Measurements from ENCODE around the gene CRHBP. TPM values are rescaled to one million over a fixed set of nuclear protein-coding genes. Genes with fewer than 3 reads are reported as not detected.

The CRHBP gene
- total and polyA plus RNA-seq, 2 donors (not counting 3 experiments of a cell fraction or from before 2014, with no cell fraction given), result 0.08 to 0.51 TPM

- no peaks in the 10 kb centered on the region for H3K9me3 ChIP-seq (replicated peaks; ENCODE audit: control insufficient read depth, insufficient read depth, low read length)
- ChIA-PET CTCF (interaction anchor here (1.0 kb wide), 1 partner anchor 9 kb away, joined by 3 read pairs; no protein-coding TSS in a partner anchor), POLR2A (no interaction called here)
- no peaks in the 10 kb centered on the region for H3K9me1 ChIP-seq (replicated peaks; ENCODE audit: control insufficient read depth, extremely low read depth, insufficient read depth, low read length)
- H3K27ac ChIP-seq (ENCODE audit: insufficient read depth, low read depth, low read length), result no peak overlapping the region
- no peaks in the 10 kb centered on the region for H3K4me1 ChIP-seq (ENCODE audit: control insufficient read depth, extremely low read depth, insufficient read depth, low read length)
- DNase-seq (ENCODE audit: low read depth, low spot score) (no peak), FAIRE-seq (no peak)
- peaks cover 1 to 2% of the 10 kb centered on the region in 2 experiments for H3K27me3 ChIP-seq (ENCODE audit: control insufficient read depth in 2 of 2, insufficient read depth in 2 of 2, low read length in 2 of 2)
- no peak overlapping the region for H3K4me3 ChIP-seq (replicated peaks in 1 of 3; ENCODE audit: insufficient read depth in 1 of 3, low read depth in 1 of 3, low read length in 3 of 3)
- intact Hi-C loops (cut with micrococcal nuclease) (no loop called here), dilution Hi-C loops (cut with MboI; ENCODE audit: extremely low pct_ligation_motif_present, low sequenced_read_pairs) (no loop called here)
- no TSS peak for BruUV-seq (replicated peaks)
- H3K79me2 ChIP-seq (ENCODE audit: control insufficient read depth, insufficient read depth, low read length), result no peaks in the 10 kb centered on the region
- TF ChIP-seq JUN (IDR thresholded peaks at IDR 0.05; ENCODE audit: borderline replicate concordance, insufficient read depth, insufficient read length, low read depth), result no peak
- no peak for TF ChIP-seq MAX (IDR thresholded peaks at IDR 0.05; ENCODE audit: insufficient read depth, insufficient read length)
- TF ChIP-seq CTCF (IDR thresholded peaks at IDR 0.05; ENCODE audit: extremely low read depth in 1 of 2, insufficient read depth in 1 of 2, low read depth in 1 of 2, low read length in 2 of 2), result no peak
- TF ChIP-seq POLR2AphosphoS5 (IDR thresholded peaks at IDR 0.05; ENCODE audit: insufficient read depth, low read depth, low read length), result no peak
- TF ChIP-seq FOS (IDR thresholded peaks at IDR 0.05; ENCODE audit: borderline replicate concordance, insufficient read depth, low read length), result no peak
- TF ChIP-seq POLR2A (IDR thresholded peaks at IDR 0.05; ENCODE audit: low read depth, low read length), result no peak
- no peak for TF ChIP-seq MYC (IDR thresholded peaks at IDR 0.05; ENCODE audit: low read depth, low read length)
- TF ChIP-seq EZH2 (IDR thresholded peaks at IDR 0.05; ENCODE audit: borderline replicate concordance, low read depth, low read length, severe bottlenecking), result no peak
- no peak for TF ChIP-seq GATA2 (IDR thresholded peaks at IDR 0.05; ENCODE audit: insufficient read depth, insufficient read length, low read depth, low read length)
- no peak overlapping the region for H2AFZ ChIP-seq (ENCODE audit: low read depth, low read length)
- H3K36me3 ChIP-seq (ENCODE audit: control insufficient read depth in 2 of 2, extremely low read depth in 1 of 2, insufficient read depth in 2 of 2, low read length in 2 of 2), result no peaks in the 10 kb centered on the region
- no peak overlapping the region for H3K9ac ChIP-seq (replicated peaks; ENCODE audit: extremely low read depth, insufficient read depth, low read length)
- no peaks in the 10 kb centered on the region for H4K20me1 ChIP-seq (replicated peaks; ENCODE audit: control insufficient read depth, extremely low read depth, insufficient read depth, low read length)
- H3K4me2 ChIP-seq (ENCODE audit: insufficient read depth, low read length), result no peak overlapping the region
Observed at GRCh38 chr5:76942581-76942980, 10.3 kb upstream of the CRHBP start.
